ENCODE results near the gene HOXD12.

The HOXD12 gene

DNA sequence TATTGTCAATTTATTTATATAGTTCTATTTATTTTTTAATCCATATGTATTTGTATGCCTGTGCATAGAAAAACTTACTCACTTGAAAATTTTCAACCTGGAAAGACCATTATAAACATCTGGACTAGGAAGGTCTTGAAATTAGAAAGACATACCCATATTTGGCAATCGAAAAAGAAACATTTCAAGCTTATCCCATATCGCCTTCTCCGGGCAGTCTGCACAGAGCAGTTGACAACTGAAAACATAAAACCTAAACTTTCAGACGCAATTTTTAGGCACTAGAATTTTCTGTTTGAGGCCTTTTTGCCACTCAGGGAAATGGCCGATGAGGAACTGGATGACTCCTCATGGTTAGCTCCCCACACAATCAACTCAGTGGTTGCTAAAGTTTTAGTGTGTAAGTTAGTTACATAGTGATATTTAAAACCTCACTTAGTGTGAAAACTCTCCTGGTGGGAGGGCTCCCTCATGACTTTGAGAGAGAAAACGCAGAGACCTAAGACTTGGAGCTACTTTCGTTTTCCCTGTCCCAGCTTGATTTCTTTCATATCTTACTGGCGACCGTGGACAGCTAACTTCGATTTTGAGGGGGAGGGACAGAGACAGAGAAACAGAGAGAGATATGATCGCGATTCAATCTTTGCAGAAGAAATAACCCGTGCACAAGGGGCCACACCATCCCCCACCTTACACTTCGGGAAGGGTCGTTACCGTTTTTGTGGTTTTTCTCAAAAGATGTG is 3.2 kb upstream of the HOXD12 start:
- H3K4me1 ChIP-seq (ENCODE audit: control insufficient read depth, low read length): peaks cover 11% of the 10 kb centered on the region
- H4K20me1 ChIP-seq (ENCODE audit: control insufficient read depth, insufficient read depth, low read depth, low read length): no peaks in the 10 kb centered on the region
- no peaks in the 10 kb centered on the region for H3K9me2 ChIP-seq (replicated peaks; ENCODE audit: control insufficient read depth, low read length)
- H3K27me3 ChIP-seq (ENCODE audit: control insufficient read depth, low read length): peaks cover 31% of the 10 kb centered on the region
- H3K79me2 ChIP-seq (ENCODE audit: control insufficient read depth, low read length): no peaks in the 10 kb centered on the region
- no peaks in the 10 kb centered on the region for H3F3A ChIP-seq (ENCODE audit: control insufficient read depth, insufficient read depth)
- peak overlapping the region; percentile 55 for H3K4me3 ChIP-seq (ENCODE audit: low read length)
- no peak overlapping the region for H3K27ac ChIP-seq (ENCODE audit: low read depth, low read length)
- TF ChIP-seq CTCF (IDR thresholded peaks at IDR 0.05; ENCODE audit: low read depth, low read length, poor library complexity, severe bottlenecking) (no peak), EZH2phosphoT487 (IDR thresholded peaks at IDR 0.05; ENCODE audit: borderline replicate concordance, low read length) (no peak)
- peak overlapping the region; percentile 60 for H3K4me2 ChIP-seq (ENCODE audit: low read length)
- no peaks in the 10 kb centered on the region for H3K36me3 ChIP-seq (ENCODE audit: control insufficient read depth, low read length)
- H3K9me3 ChIP-seq (ENCODE audit: control insufficient read depth, insufficient read depth, low read length): no peaks in the 10 kb centered on the region

DNA sequence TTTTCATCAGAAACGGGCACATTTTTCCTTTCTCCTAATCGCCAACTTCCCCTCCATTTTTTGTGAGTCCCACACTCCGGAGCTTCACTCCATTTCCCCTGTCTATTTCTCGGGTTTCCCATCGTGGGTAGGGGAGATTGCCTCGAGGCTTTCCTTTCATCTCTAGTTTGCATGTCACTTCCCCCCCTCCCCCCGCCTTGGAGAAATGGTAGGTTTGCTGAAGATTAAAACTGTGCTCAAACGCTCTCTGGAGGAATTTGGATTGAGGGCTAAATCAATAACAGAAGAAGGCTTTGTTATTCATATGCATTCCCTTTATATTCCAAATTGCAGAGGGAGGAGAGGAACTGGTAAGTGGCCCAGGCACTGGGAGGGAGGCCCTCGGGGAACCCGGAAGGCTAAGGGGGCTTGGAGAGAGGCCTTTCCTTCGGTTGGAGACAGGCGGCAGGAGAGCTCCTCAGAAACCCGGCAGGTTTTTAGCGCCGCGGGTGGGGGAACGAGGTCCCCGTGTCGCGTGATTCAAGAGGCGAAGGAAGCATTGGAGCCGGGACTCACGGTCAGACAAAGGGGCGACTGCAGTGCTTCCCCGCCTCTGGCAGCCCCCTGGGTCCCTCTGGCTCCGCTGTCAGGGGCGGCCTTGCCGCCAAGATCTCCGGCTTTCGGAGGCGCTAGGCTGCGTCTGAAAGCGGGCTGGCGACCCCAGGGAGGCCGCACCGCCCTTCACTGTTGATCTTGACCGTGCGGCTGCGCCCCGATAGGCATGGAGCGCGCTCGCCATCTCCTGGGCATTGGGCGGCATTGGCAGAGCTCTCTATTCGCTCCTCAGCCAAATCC is 2.4 kb upstream of the HOXD12 start:
- Histone ChIP-seq H4K20me1 (ENCODE audit: control insufficient read depth, insufficient read depth, low read depth, low read length) (no peaks in the 10 kb centered on the region), H3K79me2 (ENCODE audit: control insufficient read depth, low read length) (no peaks in the 10 kb centered on the region), H3K4me3 (ENCODE audit: low read length) (peak overlapping the region; percentile 55), H3K9me3 (ENCODE audit: control insufficient read depth, insufficient read depth, low read length) (no peaks in the 10 kb centered on the region), H3K27me3 (ENCODE audit: control insufficient read depth, low read length) (peaks cover 30% of the 10 kb centered on the region), H3K4me1 (ENCODE audit: control insufficient read depth, low read length) (peaks cover 11% of the 10 kb centered on the region), H3F3A (ENCODE audit: control insufficient read depth, insufficient read depth) (no peaks in the 10 kb centered on the region), H3K27ac (ENCODE audit: low read depth, low read length) (no peak overlapping the region), H3K4me2 (ENCODE audit: low read length) (peak overlapping the region; percentile 60), H3K36me3 (ENCODE audit: control insufficient read depth, low read length) (no peaks in the 10 kb centered on the region), H3K9me2 (replicated peaks; ENCODE audit: control insufficient read depth, low read length) (no peaks in the 10 kb centered on the region)
- no peak for TF ChIP-seq EZH2phosphoT487 (IDR thresholded peaks at IDR 0.05; ENCODE audit: borderline replicate concordance, low read length)
- peak; percentile 57 for TF ChIP-seq CTCF (IDR thresholded peaks at IDR 0.05; ENCODE audit: low read depth, low read length, poor library complexity, severe bottlenecking)

DNA sequence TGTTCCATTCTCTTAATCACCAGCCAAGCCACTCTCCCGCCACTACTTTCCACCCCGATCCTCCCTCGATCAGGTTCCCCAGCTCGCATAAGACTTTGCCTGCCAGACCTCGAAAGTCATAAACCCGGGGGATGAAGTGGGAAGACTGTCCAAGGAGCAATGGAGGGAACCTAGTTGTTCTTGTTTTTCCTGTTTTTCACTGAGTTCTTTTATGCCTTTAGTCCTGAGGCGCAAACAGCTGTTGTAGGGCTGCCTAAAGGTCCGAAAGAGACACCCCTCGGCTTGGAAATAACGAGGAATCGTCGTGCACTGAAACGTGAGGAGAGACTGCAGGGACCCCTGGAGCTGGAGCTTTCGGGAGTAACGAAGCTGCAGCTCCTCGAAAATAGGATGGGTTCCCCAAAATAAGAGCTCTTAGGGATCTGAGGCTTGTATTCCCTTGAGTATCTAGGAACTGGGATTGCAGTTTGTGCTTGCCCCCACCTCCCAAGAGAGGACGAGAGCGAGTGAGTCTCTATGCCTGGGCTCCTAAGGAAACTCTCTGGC is 1.7 kb upstream of the HOXD12 start:
- H3K4me2 ChIP-seq (ENCODE audit: low read length): peak overlapping the region; percentile 60; the same call in 1 of the 2 replicates
- no peaks in the 10 kb centered on the region for H3F3A ChIP-seq (ENCODE audit: control insufficient read depth, insufficient read depth)
- H3K27me3 ChIP-seq (ENCODE audit: control insufficient read depth, low read length): peaks cover 30% of the 10 kb centered on the region
- H3K9me3 ChIP-seq (ENCODE audit: control insufficient read depth, insufficient read depth, low read length): no peaks in the 10 kb centered on the region
- peaks cover 11% of the 10 kb centered on the region for H3K4me1 ChIP-seq (ENCODE audit: control insufficient read depth, low read length)
- H4K20me1 ChIP-seq (ENCODE audit: control insufficient read depth, insufficient read depth, low read depth, low read length): no peaks in the 10 kb centered on the region
- H3K36me3 ChIP-seq (ENCODE audit: control insufficient read depth, low read length): no peaks in the 10 kb centered on the region
- no peaks in the 10 kb centered on the region for H3K9me2 ChIP-seq (replicated peaks; ENCODE audit: control insufficient read depth, low read length)
- no peaks in the 10 kb centered on the region for H3K79me2 ChIP-seq (ENCODE audit: control insufficient read depth, low read length)
- no peak overlapping the region for H3K27ac ChIP-seq (ENCODE audit: low read depth, low read length)
- TF ChIP-seq CTCF (IDR thresholded peaks at IDR 0.05; ENCODE audit: low read depth, low read length, poor library complexity, severe bottlenecking): no peak
- no peak for TF ChIP-seq EZH2phosphoT487 (IDR thresholded peaks at IDR 0.05; ENCODE audit: borderline replicate concordance, low read length)
- no peak overlapping the region; the same call in 1 of the 2 replicates for H3K4me3 ChIP-seq (ENCODE audit: low read length)

Data from DOHH2 (cell line).